GM19193 (cell line): ENCODE data around the gene PROX1.

ENCODE experiments used
- POLR2A ChIP-seq: IDR thresholded peaks from 4 replicates; pipeline ENCODE4 v1.6.1; 2011; ENCODE audit not compliant: insufficient read depth, insufficient read length; ENCODE audit errors: extremely low read depth

PROX1 gene

GRCh38 chr1:213969958-213970555 is 17.7 kb upstream of the PROX1 start:
- TF ChIP-seq POLR2A = no peak

DNA sequence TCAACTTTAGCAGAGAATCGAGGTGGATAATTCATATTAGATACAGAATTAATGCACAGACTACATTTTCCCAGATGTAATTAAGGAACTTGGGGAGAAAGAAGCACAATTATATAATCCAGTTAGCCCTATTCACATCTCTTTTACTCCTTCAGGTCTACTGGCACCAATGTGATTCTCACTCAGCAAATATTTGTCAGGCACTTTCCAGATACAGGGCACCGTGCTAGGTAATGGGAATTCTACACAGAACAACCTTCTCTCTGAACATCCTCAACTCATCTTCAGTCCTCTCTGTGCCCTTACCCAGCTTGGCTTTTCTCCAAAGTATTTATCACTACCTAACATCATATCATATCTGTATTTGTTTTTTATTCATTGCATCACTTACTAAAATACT is 15.6 kb upstream of the PROX1 start:
- no peak for TF ChIP-seq POLR2A

DNA sequence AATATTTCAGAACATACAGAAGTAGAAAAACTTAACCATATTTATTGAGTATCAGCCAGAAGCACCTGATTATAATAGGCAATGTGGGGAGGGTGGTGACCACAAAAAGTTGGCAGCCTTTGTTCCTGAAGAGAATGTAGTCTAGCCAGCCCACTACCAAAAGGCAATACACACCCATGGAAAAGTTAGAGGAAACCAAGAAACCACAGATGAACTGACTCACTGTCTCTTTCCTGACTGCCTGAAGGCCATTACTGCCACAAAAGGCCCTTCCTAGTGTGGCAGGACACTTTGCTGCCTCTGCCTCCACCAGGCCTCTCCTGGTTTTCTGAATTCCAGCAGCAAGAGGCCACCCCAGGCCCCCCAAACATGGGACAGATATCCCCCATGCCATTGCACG is 14.6 kb upstream of the PROX1 start:
- TF ChIP-seq POLR2A = no peak

- no peak for TF ChIP-seq POLR2A
Observed at GRCh38 chr1:213976665-213977485, 10.9 kb upstream of the PROX1 start.

GRCh38 chr1:213977486-213977842 is 10.3 kb upstream of the PROX1 start:
- TF ChIP-seq POLR2A = no peak

DNA sequence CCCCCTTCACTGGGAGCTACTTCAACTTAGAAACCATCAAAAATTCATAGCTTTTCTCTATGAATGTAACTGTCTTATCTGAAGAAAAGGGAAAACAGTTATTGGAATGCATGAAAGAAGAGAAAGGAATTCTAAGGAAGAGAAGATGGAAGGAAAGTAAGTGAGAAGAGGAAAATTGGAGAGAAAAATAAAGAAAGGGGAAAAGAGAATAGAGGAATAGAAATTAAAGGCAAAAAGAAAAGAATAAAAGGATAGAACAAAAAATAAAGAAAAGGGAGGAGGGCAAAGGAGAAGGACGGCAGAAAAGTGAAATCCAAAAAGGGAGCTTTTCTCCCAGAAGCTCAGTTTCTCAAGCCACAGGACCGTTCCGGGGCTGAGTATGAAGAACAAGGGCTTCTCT is 9.9 kb upstream of the PROX1 start:
- TF ChIP-seq POLR2A = no peak

GRCh38 chr1:213979751-213980586 is 7.8 kb upstream of the PROX1 start:
- TF ChIP-seq POLR2A = no peak

- no peak for TF ChIP-seq POLR2A
Observed at GRCh38 chr1:213980906-213981305, 6.9 kb upstream of the PROX1 start.

DNA sequence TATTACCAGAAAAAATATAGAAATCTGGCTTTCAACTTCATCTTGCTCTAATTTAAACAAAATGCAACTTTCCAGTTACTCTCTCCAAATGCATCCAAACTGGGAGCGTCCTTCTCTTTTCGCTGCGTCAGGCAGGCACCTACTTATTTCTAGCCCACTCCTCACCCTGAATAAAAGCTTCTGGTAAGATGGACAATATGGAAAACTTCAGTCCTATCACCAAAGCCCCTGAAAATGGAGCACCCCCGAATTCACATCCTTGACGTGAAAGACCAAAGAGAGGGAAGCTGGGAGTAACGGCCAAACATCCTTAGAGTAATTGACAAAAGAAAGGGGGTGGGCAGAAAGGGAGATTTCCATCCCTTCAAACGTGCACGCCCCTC is 5.5 kb upstream of the PROX1 start:
- TF ChIP-seq POLR2A = no peak

- no peak for TF ChIP-seq POLR2A
Observed at GRCh38 chr1:213982672-213983492, 4.9 kb upstream of the PROX1 start.

- no peak for TF ChIP-seq POLR2A
Observed at GRCh38 chr1:213983493-213984386, 4.0 kb upstream of the PROX1 start.

DNA sequence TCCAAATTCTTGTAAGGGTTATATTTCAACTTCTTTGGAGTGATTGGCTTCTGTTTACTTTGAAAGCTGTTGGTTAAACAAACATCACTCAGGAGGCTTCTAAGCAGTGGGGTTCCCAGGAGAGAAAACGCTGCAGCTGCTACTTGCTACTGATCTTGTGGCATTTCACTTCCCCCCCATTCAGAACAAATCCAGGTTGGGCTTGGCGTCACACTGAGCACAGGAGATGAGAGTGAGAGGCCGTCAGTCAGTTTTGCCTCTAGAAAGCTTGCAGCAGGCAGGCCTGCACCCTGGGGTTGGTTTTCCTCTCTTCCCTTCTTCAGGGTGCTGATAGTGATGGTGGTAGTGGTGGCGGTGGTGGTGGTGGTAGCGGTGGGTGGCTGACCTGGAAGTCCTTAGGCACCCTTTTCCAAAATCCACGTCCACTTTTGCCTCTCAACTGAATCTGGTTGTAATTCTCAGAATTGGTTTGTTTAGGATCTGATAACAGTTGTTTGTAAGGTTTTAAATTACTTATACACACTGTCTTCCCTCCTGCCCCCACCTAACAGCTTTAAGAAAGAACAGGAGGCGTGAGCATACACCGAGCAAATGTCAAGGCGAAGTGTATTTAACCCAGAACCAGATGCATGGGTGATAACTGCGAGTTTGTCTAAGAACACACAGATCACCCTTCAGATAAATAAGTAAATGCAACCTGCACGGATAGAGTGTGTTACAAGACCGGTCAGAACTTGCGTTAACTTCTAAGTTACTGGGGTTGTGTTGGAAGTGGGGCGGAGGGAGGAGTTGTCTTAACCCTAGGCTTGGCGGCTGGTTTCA is 3.2 kb upstream of the PROX1 start:
- TF ChIP-seq POLR2A = no peak
